ENCODE measurements around the gene EIF2B5. TPM values are rescaled to one million over a fixed set of nuclear protein-coding genes. Genes with fewer than 3 reads are reported as not detected.
A peak's percentile ranks its signal among the peaks of the same experiment; 100 is the strongest.

The EIF2B5 gene
- total RNA-seq, 1 experiment from 2014 or later: 59.4 TPM

DNA sequence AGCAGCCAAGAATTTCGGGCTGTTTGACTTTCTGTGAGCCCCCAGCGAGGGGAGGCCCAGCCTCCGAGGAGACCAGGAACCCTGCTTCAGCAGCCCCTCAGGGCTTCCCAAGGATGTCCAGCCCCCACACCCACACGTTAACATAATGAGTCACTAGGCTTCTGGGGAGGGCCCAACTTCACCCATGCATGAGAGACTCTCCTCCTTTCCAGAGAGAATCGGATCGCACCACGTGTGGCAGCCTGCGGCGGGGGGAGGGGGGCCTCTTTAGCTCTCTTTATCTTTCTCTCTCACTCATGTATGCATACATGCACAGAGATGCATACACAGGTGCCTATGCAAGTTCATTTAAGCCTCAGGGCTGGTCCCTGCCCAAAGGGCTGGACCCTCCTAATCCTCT lies 36.4 kb downstream of the EIF2B5 start:
- H3K27ac ChIP-seq (ENCODE audit: low read length): no peak overlapping the region

DNA sequence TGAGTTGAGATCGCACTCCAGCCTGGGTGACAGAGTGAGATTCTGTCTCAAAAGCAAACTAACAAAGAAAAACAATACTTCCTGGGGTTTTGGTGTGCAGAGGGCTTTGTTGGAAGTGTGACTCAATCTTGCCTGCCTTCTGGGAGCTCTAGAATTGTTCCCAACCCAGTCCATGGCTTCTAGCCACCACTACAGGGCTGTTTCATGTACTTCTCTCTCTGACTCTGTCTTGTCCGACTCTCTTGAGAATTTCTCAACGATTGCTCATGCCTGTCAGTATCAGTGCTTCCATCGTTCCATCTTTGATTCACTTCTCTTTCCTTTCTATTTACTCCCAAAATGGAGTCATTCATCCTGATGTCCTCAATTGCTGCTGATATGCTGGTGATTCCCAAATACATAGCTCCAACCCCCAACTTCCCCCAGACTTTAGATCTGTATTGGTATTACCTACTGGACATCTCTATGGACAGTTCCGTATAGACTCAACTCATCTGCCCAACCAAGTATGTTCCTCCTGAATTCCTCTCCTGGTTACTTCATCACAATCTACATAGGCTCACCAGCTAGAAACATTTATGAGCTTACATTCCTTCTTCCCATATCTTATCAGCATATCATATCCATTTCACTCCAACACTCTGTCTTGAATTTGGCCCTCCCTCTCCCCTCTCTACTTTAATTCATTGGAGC lies 37.7 kb downstream of the EIF2B5 start:
- H3K4me3 ChIP-seq (ENCODE audit: low read length): no peak overlapping the region
- no peak overlapping the region for H3K4me2 ChIP-seq (ENCODE audit: low read depth, low read length, poor library complexity, severe bottlenecking)
- H3K9me2 ChIP-seq (replicated peaks; ENCODE audit: insufficient read depth, low read length): no peaks in the 10 kb centered on the region
- H2AFZ ChIP-seq (ENCODE audit: low read length): no peak overlapping the region
- H3K36me3 ChIP-seq (ENCODE audit: insufficient read depth, low read length): peaks cover 15% of the 10 kb centered on the region
- H3K79me2 ChIP-seq (ENCODE audit: low read length): peaks cover 30% of the 10 kb centered on the region
- H3K9ac ChIP-seq (ENCODE audit: low read length): no peak overlapping the region
- H3K27ac ChIP-seq (ENCODE audit: low read length): no peak overlapping the region
- peaks cover 27% of the 10 kb centered on the region for H3K4me1 ChIP-seq (ENCODE audit: low read length)
- DNase-seq: no peak
- H3K9me3 ChIP-seq (ENCODE audit: low read length): no peaks in the 10 kb centered on the region
- H4K20me1 ChIP-seq (ENCODE audit: insufficient read depth, low read depth, low read length): no peaks in the 10 kb centered on the region
- H3K27me3 ChIP-seq (ENCODE audit: low read length): no peaks in the 10 kb centered on the region

More for the DNA sequence above, 36.4 kb downstream of the EIF2B5 start:
- no peaks in the 10 kb centered on the region for H3K9me2 ChIP-seq (replicated peaks; ENCODE audit: insufficient read depth, low read length)
- H3K79me2 ChIP-seq (ENCODE audit: low read length): peaks cover 19% of the 10 kb centered on the region
- no peak for DNase-seq
- H3K4me1 ChIP-seq (ENCODE audit: low read length): peaks cover 17% of the 10 kb centered on the region
- no peaks in the 10 kb centered on the region for H3K9me3 ChIP-seq (ENCODE audit: low read length)
- H3K4me2 ChIP-seq (ENCODE audit: low read depth, low read length, poor library complexity, severe bottlenecking): no peak overlapping the region
- H2AFZ ChIP-seq (ENCODE audit: low read length): no peak overlapping the region
- no peak overlapping the region for H3K4me3 ChIP-seq (ENCODE audit: low read length)
- no peak overlapping the region for H3K9ac ChIP-seq (ENCODE audit: low read length)
- peaks cover 16% of the 10 kb centered on the region; the same call in 1 of the 2 replicates for H3K36me3 ChIP-seq (ENCODE audit: insufficient read depth, low read length)
- no peaks in the 10 kb centered on the region for H3K27me3 ChIP-seq (ENCODE audit: low read length)
- H4K20me1 ChIP-seq (ENCODE audit: insufficient read depth, low read depth, low read length): no peaks in the 10 kb centered on the region

DNA sequence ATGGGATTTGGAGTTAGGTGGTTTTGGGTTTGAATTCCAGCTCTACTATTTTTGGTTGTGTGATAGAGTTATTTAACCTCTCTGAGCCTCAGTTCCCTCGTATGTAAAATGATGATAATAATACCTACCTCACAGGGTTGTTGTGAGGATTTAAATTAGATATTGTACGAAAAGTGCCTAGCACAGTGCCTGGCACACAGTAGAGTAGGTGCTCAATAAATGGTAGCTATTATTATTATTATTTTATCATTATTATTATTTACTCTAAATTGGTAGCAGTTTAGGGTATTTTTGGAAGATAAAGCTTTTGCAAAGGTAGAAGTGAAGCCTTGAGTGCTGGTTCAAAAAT lies 38.2 kb downstream of the EIF2B5 start:
- Histone ChIP-seq H3K36me3 (ENCODE audit: insufficient read depth, low read length) (peaks cover 19% of the 10 kb centered on the region), H3K4me2 (ENCODE audit: low read depth, low read length, poor library complexity, severe bottlenecking) (no peak overlapping the region), H3K79me2 (ENCODE audit: low read length) (peaks cover 35% of the 10 kb centered on the region), H3K4me1 (ENCODE audit: low read length) (peaks cover 27% of the 10 kb centered on the region), H3K9me2 (replicated peaks; ENCODE audit: insufficient read depth, low read length) (no peaks in the 10 kb centered on the region), H3K9me3 (ENCODE audit: low read length) (no peaks in the 10 kb centered on the region), H3K27me3 (ENCODE audit: low read length) (no peaks in the 10 kb centered on the region), H4K20me1 (ENCODE audit: insufficient read depth, low read depth, low read length) (no peaks in the 10 kb centered on the region), H3K4me3 (ENCODE audit: low read length) (no peak overlapping the region), H3K27ac (ENCODE audit: low read length) (no peak overlapping the region), H2AFZ (ENCODE audit: low read length) (no peak overlapping the region), H3K9ac (ENCODE audit: low read length) (no peak overlapping the region)
- DNase-seq: no peak

DNA sequence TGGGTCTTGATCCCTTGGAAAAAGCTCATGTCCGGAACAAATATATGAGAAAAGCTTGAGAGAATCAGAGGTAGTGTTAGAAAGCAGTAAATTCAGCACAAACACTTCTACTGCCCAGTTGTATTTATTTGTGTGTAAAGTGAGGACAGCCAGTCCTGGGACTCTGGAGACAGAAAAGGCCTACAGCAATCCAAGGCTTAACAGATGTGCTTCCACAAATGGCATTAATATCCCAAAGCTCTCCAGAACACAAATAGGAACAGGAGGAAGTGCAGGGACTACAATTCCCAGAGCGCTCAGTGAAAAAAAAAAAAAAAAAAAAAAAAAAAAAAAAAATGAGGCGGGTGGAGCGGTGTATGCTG lies 39.1 kb downstream of the EIF2B5 start:
- H4K20me1 ChIP-seq (ENCODE audit: insufficient read depth, low read depth, low read length): no peaks in the 10 kb centered on the region
- H3K9me3 ChIP-seq (ENCODE audit: low read length): no peaks in the 10 kb centered on the region
- H3K4me2 ChIP-seq (ENCODE audit: low read depth, low read length, poor library complexity, severe bottlenecking): peak overlapping the region; percentile 46
- H3K9me2 ChIP-seq (replicated peaks; ENCODE audit: insufficient read depth, low read length): no peaks in the 10 kb centered on the region
- peak overlapping the region; percentile 50; the same call in 1 of the 2 replicates for H3K4me3 ChIP-seq (ENCODE audit: low read length)
- no peak overlapping the region for H2AFZ ChIP-seq (ENCODE audit: low read length)
- no peak overlapping the region for H3K27ac ChIP-seq (ENCODE audit: low read length)
- no peaks in the 10 kb centered on the region for H3K27me3 ChIP-seq (ENCODE audit: low read length)
- H3K4me1 ChIP-seq (ENCODE audit: low read length): peaks cover 27% of the 10 kb centered on the region
- DNase-seq: no peak
- peaks cover 40% of the 10 kb centered on the region for H3K79me2 ChIP-seq (ENCODE audit: low read length)
- H3K9ac ChIP-seq (ENCODE audit: low read length): peak overlapping the region; percentile 35; the same call in 1 of the 2 replicates
- H3K36me3 ChIP-seq (ENCODE audit: insufficient read depth, low read length): peaks cover 22% of the 10 kb centered on the region

DNA sequence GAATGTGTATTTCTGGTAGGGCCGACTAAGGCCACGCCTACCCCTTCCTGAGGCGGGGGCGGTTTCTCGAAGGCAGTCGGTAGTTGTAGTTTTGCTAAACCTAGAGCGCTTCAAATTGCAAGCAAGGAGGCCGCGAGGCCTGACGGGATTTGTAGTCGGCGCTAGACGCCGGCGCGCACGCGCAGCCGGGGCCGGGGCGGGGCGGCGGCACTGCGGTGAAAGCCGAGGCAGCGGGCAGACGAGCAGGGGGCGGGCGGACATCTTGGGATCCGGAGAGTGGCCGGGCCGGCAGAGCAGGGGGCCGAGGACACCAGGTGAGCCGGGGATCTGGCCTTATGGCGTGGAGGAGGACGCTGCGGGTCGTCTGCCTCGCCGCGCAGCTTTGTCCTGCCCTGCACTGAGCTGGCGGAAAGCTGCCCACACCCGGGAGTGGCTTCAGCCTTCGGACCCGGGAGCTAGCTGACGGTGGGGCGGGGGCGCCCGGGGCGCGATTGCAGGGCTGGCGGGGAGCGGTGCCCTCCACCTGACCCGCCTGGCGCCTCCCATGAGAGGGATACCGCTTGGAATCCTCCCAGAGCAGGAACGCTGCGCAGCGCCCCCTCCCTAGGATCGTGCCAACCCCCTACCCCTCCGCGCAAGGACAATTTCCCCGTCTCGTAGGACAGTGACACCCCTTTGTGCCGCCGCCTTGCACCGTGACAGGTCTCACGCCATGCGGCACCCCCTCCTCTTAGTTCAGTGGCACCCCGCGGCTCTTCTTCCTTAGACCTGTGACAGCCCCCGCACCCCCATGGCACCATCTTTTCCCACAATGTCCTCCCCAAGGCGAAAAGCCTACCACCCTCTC lies 39.7 kb downstream of the EIF2B5 start, which contains the start of gene AP2M1:
Gene AP2M1, plus strand, starts transcription at position 210 of the 847 bp plus-strand sequence. CDS start 2,139 bp downstream, outside the sequence.
- Histone ChIP-seq H3K9me2 (replicated peaks; ENCODE audit: insufficient read depth, low read length) (no peaks in the 10 kb centered on the region), H3K9me3 (ENCODE audit: low read length) (no peaks in the 10 kb centered on the region), H3K36me3 (ENCODE audit: insufficient read depth, low read length) (peaks cover 24% of the 10 kb centered on the region), H3K27ac (ENCODE audit: low read length) (no peak within 1 kb of the TSS; the same call in 1 of the 2 replicates), H3K4me3 (ENCODE audit: low read length) (peak within 1 kb of the TSS; percentile 86), H3K9ac (ENCODE audit: low read length) (peak within 1 kb of the TSS; percentile 87), H3K4me2 (ENCODE audit: low read depth, low read length, poor library complexity, severe bottlenecking) (peak within 1 kb of the TSS; percentile 94), H3K79me2 (ENCODE audit: low read length) (peaks cover 40% of the 10 kb centered on the region), H2AFZ (ENCODE audit: low read length) (peak within 1 kb of the TSS; percentile 72), H3K27me3 (ENCODE audit: low read length) (no peaks in the 10 kb centered on the region), H3K4me1 (ENCODE audit: low read length) (peaks cover 27% of the 10 kb centered on the region), H4K20me1 (ENCODE audit: insufficient read depth, low read depth, low read length) (no peaks in the 10 kb centered on the region)
- DNase-seq: peak; percentile 100

DNA sequence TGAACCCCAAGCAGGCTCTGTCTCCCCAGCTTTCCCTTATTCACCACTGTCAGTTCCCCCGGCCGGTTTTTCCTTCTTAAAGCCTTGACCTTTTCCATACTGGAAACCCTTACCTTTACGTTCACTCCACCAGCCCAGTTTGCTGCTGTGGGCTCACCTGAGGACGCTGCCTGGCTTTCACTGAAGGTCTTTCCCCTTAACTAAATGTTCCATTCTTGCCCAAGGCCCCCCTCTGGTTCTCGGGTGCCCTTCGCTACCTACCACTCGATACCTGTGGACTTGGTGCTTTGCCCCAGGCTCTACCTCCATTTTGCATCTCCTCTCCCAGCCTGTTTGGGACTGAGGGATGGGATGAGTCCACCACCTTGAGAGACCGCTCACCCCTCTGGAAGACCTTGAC lies 40.3 kb downstream of the EIF2B5 start:
- Histone ChIP-seq H4K20me1 (ENCODE audit: insufficient read depth, low read depth, low read length) (no peaks in the 10 kb centered on the region), H3K9ac (ENCODE audit: low read length) (peak overlapping the region; percentile 87), H3K36me3 (ENCODE audit: insufficient read depth, low read length) (peaks cover 24% of the 10 kb centered on the region), H3K4me2 (ENCODE audit: low read depth, low read length, poor library complexity, severe bottlenecking) (peak overlapping the region; percentile 94), H3K79me2 (ENCODE audit: low read length) (peaks cover 40% of the 10 kb centered on the region), H2AFZ (ENCODE audit: low read length) (no peak overlapping the region), H3K27ac (ENCODE audit: low read length) (no peak overlapping the region), H3K27me3 (ENCODE audit: low read length) (no peaks in the 10 kb centered on the region), H3K9me3 (ENCODE audit: low read length) (no peaks in the 10 kb centered on the region), H3K4me3 (ENCODE audit: low read length) (peak overlapping the region; percentile 86), H3K9me2 (replicated peaks; ENCODE audit: insufficient read depth, low read length) (no peaks in the 10 kb centered on the region), H3K4me1 (ENCODE audit: low read length) (peaks cover 27% of the 10 kb centered on the region)
- DNase-seq: peak; percentile 64

DNA sequence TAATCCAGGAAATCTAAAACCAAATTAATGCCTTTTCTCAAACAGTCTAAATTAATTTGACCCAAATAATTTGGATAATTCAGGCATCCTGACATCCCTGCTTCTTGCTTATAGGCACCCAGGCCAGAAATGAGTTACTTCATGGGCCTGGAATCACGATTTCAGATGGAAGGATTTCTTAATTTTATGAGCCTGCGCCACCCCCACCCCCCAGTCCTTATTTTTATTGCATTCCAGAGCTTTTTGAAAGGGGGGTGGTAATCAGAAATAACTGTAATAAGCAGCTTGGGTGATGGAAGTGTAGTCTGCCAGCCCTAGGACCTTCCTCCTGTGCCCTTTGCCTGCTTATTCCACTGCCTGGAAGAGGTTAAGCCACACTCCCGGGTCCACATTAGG lies 40.8 kb downstream of the EIF2B5 start:
- Histone ChIP-seq H3K9me3 (ENCODE audit: low read length) (no peaks in the 10 kb centered on the region), H3K4me2 (ENCODE audit: low read depth, low read length, poor library complexity, severe bottlenecking) (peak overlapping the region; percentile 94), H4K20me1 (ENCODE audit: insufficient read depth, low read depth, low read length) (no peaks in the 10 kb centered on the region), H3K27ac (ENCODE audit: low read length) (no peak overlapping the region), H3K9me2 (replicated peaks; ENCODE audit: insufficient read depth, low read length) (no peaks in the 10 kb centered on the region), H2AFZ (ENCODE audit: low read length) (no peak overlapping the region), H3K36me3 (ENCODE audit: insufficient read depth, low read length) (peaks cover 24% of the 10 kb centered on the region), H3K4me3 (ENCODE audit: low read length) (peak overlapping the region; percentile 86), H3K4me1 (ENCODE audit: low read length) (peaks cover 27% of the 10 kb centered on the region), H3K79me2 (ENCODE audit: low read length) (peaks cover 40% of the 10 kb centered on the region), H3K27me3 (ENCODE audit: low read length) (no peaks in the 10 kb centered on the region), H3K9ac (ENCODE audit: low read length) (peak overlapping the region; percentile 87)
- no peak for DNase-seq

All from Karpas-422 (cell line).